ENCODE data around the gene STMN3. TPM values are rescaled to one million over a fixed set of nuclear protein-coding genes. Genes with fewer than 3 reads are reported as not detected.

Gene STMN3
- total RNA-seq, 2 experiments from 2014 or later, result 49.4 to 54.4 TPM

- ChIA-PET POLR2A (no interaction called here), CTCF (interaction anchor here (1.1 to 1.5 kb wide), 2 partner anchors 13 to 70 kb away, joined by 3 to 4 read pairs; no protein-coding TSS in a partner anchor)
- Mint-ChIP-seq H3K4me1 (peaks cover 4% of the 10 kb centered on the region), H3K27me3 (no peaks in the 10 kb centered on the region), H3K4me3 (no peak overlapping the region), H3K27ac (no peak overlapping the region), H3K36me3 (ENCODE audit: low read depth) (peaks cover 48% of the 10 kb centered on the region), H3K9me3 (peaks cover 4% of the 10 kb centered on the region)
- DNase-seq, result no peak
Observed at GRCh38 chr20:63598479-63599395, 54.5 kb downstream of the STMN3 start.

GRCh38 chr20:63597651-63598478 lies 55.4 kb downstream of the STMN3 start:
- DNase-seq, result no peak
- H3K4me1 Mint-ChIP-seq, result peaks cover 2% of the 10 kb centered on the region
- ChIA-PET POLR2A (no interaction called here), CTCF (interaction anchor here (0.6 kb wide), 1 partner anchor 45 kb away, joined by 3 read pairs; no protein-coding TSS in a partner anchor)
- no peak overlapping the region for H3K27ac Mint-ChIP-seq
- no peaks in the 10 kb centered on the region for H3K27me3 Mint-ChIP-seq
- H3K4me3 Mint-ChIP-seq, result no peak overlapping the region
- peaks cover 2% of the 10 kb centered on the region for H3K9me3 Mint-ChIP-seq
- peaks cover 48% of the 10 kb centered on the region for H3K36me3 Mint-ChIP-seq (ENCODE audit: low read depth)

GRCh38 chr20:63596423-63596822 lies 56.8 kb downstream of the STMN3 start:
- Mint-ChIP-seq H3K27ac (no peak overlapping the region), H3K4me3 (no peak overlapping the region), H3K36me3 (ENCODE audit: low read depth) (peaks cover 41% of the 10 kb centered on the region), H3K4me1 (no peaks in the 10 kb centered on the region), H3K27me3 (no peaks in the 10 kb centered on the region), H3K9me3 (no peaks in the 10 kb centered on the region)
- POLR2A ChIA-PET, result no interaction called here
- CTCF ChIA-PET, result interaction anchor here (1.2 kb wide), 1 partner anchor 10 kb away, joined by 3 read pairs; no protein-coding TSS in a partner anchor
- no peak for DNase-seq

- Mint-ChIP-seq H3K4me3 (no peak overlapping the region), H3K9me3 (no peaks in the 10 kb centered on the region), H3K36me3 (ENCODE audit: low read depth) (peaks cover 41% of the 10 kb centered on the region), H3K27me3 (no peaks in the 10 kb centered on the region), H3K4me1 (no peaks in the 10 kb centered on the region), H3K27ac (no peak overlapping the region)
- POLR2A ChIA-PET, result no interaction called here
- CTCF ChIA-PET, result interaction anchor here (1.2 kb wide), 1 partner anchor 9 kb away, joined by 3 read pairs; no protein-coding TSS in a partner anchor
- DNase-seq, result no peak
Observed at GRCh38 chr20:63595416-63596127, 57.7 kb downstream of the STMN3 start.

- DNase-seq, result no peak
- no peaks in the 10 kb centered on the region for H3K27me3 Mint-ChIP-seq
- peaks cover 39% of the 10 kb centered on the region for H3K36me3 Mint-ChIP-seq (ENCODE audit: low read depth)
- H3K27ac Mint-ChIP-seq, result no peak overlapping the region
- H3K4me1 Mint-ChIP-seq, result no peaks in the 10 kb centered on the region
- POLR2A ChIA-PET, result no interaction called here
- H3K9me3 Mint-ChIP-seq, result no peaks in the 10 kb centered on the region
- CTCF ChIA-PET, result interaction anchor here (1.7 kb wide), 1 partner anchor 9 kb away, joined by 5 read pairs; no protein-coding TSS in a partner anchor
- H3K4me3 Mint-ChIP-seq, result no peak overlapping the region
Observed at GRCh38 chr20:63594043-63594561, 59.1 kb downstream of the STMN3 start.

GRCh38 chr20:63592661-63593060 lies 60.6 kb downstream of the STMN3 start:
- POLR2A ChIA-PET, result no interaction called here
- Mint-ChIP-seq H3K4me1 (peaks cover 7% of the 10 kb centered on the region), H3K36me3 (ENCODE audit: low read depth) (peaks cover 31% of the 10 kb centered on the region), H3K27me3 (no peaks in the 10 kb centered on the region), H3K27ac (no peak overlapping the region), H3K9me3 (no peaks in the 10 kb centered on the region), H3K4me3 (no peak overlapping the region)
- CTCF ChIA-PET, result no interaction called here
- DNase-seq, result no peak

- H3K27me3 Mint-ChIP-seq, result no peaks in the 10 kb centered on the region
- H3K4me1 Mint-ChIP-seq, result peaks cover 11% of the 10 kb centered on the region
- no peak for DNase-seq
- CTCF ChIA-PET, result no interaction called here
- H3K4me3 Mint-ChIP-seq, result no peak overlapping the region
- H3K27ac Mint-ChIP-seq, result no peak overlapping the region
- H3K9me3 Mint-ChIP-seq, result no peaks in the 10 kb centered on the region
- POLR2A ChIA-PET, result no interaction called here
- peaks cover 30% of the 10 kb centered on the region for H3K36me3 Mint-ChIP-seq (ENCODE audit: low read depth)
Observed at GRCh38 chr20:63591786-63592355, 61.4 kb downstream of the STMN3 start.

GRCh38 chr20:63591147-63591533 lies 62.1 kb downstream of the STMN3 start:
- Mint-ChIP-seq H3K9me3 (no peaks in the 10 kb centered on the region), H3K4me1 (peaks cover 11% of the 10 kb centered on the region), H3K27ac (no peak overlapping the region), H3K36me3 (ENCODE audit: low read depth) (peaks cover 30% of the 10 kb centered on the region), H3K4me3 (no peak overlapping the region), H3K27me3 (no peaks in the 10 kb centered on the region)
- POLR2A ChIA-PET, result no interaction called here
- CTCF ChIA-PET, result no interaction called here
- no peak for DNase-seq

- H3K36me3 Mint-ChIP-seq (ENCODE audit: low read depth), result peaks cover 28% of the 10 kb centered on the region
- H3K9me3 Mint-ChIP-seq, result no peaks in the 10 kb centered on the region
- H3K27me3 Mint-ChIP-seq, result no peaks in the 10 kb centered on the region
- POLR2A ChIA-PET, result no interaction called here
- no peak for DNase-seq
- no peak overlapping the region for H3K27ac Mint-ChIP-seq
- H3K4me3 Mint-ChIP-seq, result no peak overlapping the region
- H3K4me1 Mint-ChIP-seq, result peaks cover 11% of the 10 kb centered on the region
- CTCF ChIA-PET, result interaction anchor here (1.0 kb wide), 1 partner anchor 53 kb away, joined by 4 read pairs; no protein-coding TSS in a partner anchor
Observed at GRCh38 chr20:63590218-63591146, 62.7 kb downstream of the STMN3 start.

Data from activated CD4-positive, alpha-beta T cell treated with anti-CD3 and anti-CD28 coated beads, Interleukin-2, amount 10 ng/mL, durations not matched to agents 7 days and 5 days (primary cell).